Endothelial cell (in vitro differentiated cells): ENCODE results near the gene MYADM. TPM values are rescaled to one million over a fixed set of nuclear protein-coding genes. Genes with fewer than 3 reads are reported as not detected.

Experiments
- DNase-seq: peaks from one replicate; pipeline ENCODE4 v3.0.0; 2021; ENCODE audit warnings: low spot score
- H3K27ac Mint-ChIP-seq: one replicate; pipeline ENCODE4 v1.8.0; 2021; ENCODE audit warnings: mixed read lengths, inconsistent platforms; ENCODE audit not compliant: unreplicated experiment
- H3K27me3 Mint-ChIP-seq: one replicate; pipeline ENCODE4 v1.8.0; 2021; ENCODE audit warnings: mild to moderate bottlenecking, moderate library complexity, mixed read lengths, inconsistent platforms; ENCODE audit not compliant: unreplicated experiment
- H3K36me3 Mint-ChIP-seq: one replicate; pipeline ENCODE4 v1.8.0; 2021; ENCODE audit warnings: mild to moderate bottlenecking, low read depth, mixed read lengths, inconsistent platforms; ENCODE audit not compliant: unreplicated experiment
- H3K4me1 Mint-ChIP-seq: one replicate; pipeline ENCODE4 v1.8.0; 2021; ENCODE audit warnings: mild to moderate bottlenecking, mixed read lengths, inconsistent platforms; ENCODE audit not compliant: unreplicated experiment
- H3K4me3 Mint-ChIP-seq: one replicate; pipeline ENCODE4 v1.8.0; 2021; ENCODE audit warnings: mild to moderate bottlenecking, mixed read lengths, inconsistent platforms; ENCODE audit not compliant: unreplicated experiment
- H3K9me3 Mint-ChIP-seq: one replicate; pipeline ENCODE4 v1.8.0; 2021; ENCODE audit warnings: mixed read lengths, inconsistent platforms; ENCODE audit not compliant: unreplicated experiment
- CTCF ChIP-seq: fragments of 200-600 bp; sonication (generic); IDR thresholded peaks from one replicate; pipeline ENCODE4 v1.5.0; 2021; ENCODE audit warnings: antibody characterized with exemption; ENCODE audit not compliant: unreplicated experiment
- total RNA-seq: library from RNA; stranded (reverse); fragmentation: NEBNext Ultra II Directional; extraction: Animal tissue kit (Norgen Biotek cat#: 25700); gene quantifications from one replicate; pipeline ENCODE4 v1.2.1, GENCODE V29; 2021; ENCODE audit not compliant: unreplicated experiment

Gene MYADM
- total RNA-seq, 1 donor from 2014 or later = 123 TPM

GRCh38 chr19:53844849-53845246, 22.8 kb upstream of the MYADM start:
- Mint-ChIP-seq H3K4me1 (peaks cover 8% of the 10 kb centered on the region), H3K4me3 (no peak overlapping the region), H3K27ac (no peak overlapping the region), H3K27me3 (no peaks in the 10 kb centered on the region), H3K9me3 (no peaks in the 10 kb centered on the region), H3K36me3 (no peaks in the 10 kb centered on the region)
- no peak for DNase-seq
- TF ChIP-seq CTCF = no peak

GRCh38 chr19:53847555-53847954, 20.1 kb upstream of the MYADM start:
- Mint-ChIP-seq H3K27ac (no peak overlapping the region), H3K4me3 (no peak overlapping the region), H3K9me3 (no peaks in the 10 kb centered on the region), H3K27me3 (no peaks in the 10 kb centered on the region), H3K4me1 (peaks cover 4% of the 10 kb centered on the region), H3K36me3 (no peaks in the 10 kb centered on the region)
- DNase-seq = no peak
- TF ChIP-seq CTCF = no peak

- no peak for DNase-seq
- no peak overlapping the region for H3K4me3 Mint-ChIP-seq
- peaks cover 4% of the 10 kb centered on the region for H3K4me1 Mint-ChIP-seq
- H3K27me3 Mint-ChIP-seq = no peaks in the 10 kb centered on the region
- H3K9me3 Mint-ChIP-seq = no peaks in the 10 kb centered on the region
- no peak for TF ChIP-seq CTCF
- no peaks in the 10 kb centered on the region for H3K36me3 Mint-ChIP-seq
- H3K27ac Mint-ChIP-seq = no peak overlapping the region
These were observed 18.4 kb upstream of the MYADM start for GRCh38 chr19:53849237-53849676.

GRCh38 chr19:53853707-53854106, 14.0 kb upstream of the MYADM start:
- H3K4me3 Mint-ChIP-seq = no peak overlapping the region
- no peaks in the 10 kb centered on the region for H3K36me3 Mint-ChIP-seq
- DNase-seq = no peak
- H3K27me3 Mint-ChIP-seq = no peaks in the 10 kb centered on the region
- no peaks in the 10 kb centered on the region for H3K9me3 Mint-ChIP-seq
- H3K27ac Mint-ChIP-seq = no peak overlapping the region
- no peak for TF ChIP-seq CTCF
- H3K4me1 Mint-ChIP-seq = peaks cover 4% of the 10 kb centered on the region

- H3K36me3 Mint-ChIP-seq = peaks cover 7% of the 10 kb centered on the region
- no peaks in the 10 kb centered on the region for H3K9me3 Mint-ChIP-seq
- H3K4me3 Mint-ChIP-seq = no peak overlapping the region
- no peak for TF ChIP-seq CTCF
- peaks cover 30% of the 10 kb centered on the region for H3K27me3 Mint-ChIP-seq
- H3K27ac Mint-ChIP-seq = no peak overlapping the region
- H3K4me1 Mint-ChIP-seq = peaks cover 11% of the 10 kb centered on the region
- DNase-seq = no peak
These were observed 3.3 kb upstream of the MYADM start for GRCh38 chr19:53864308-53864836.
